HCT116 (cell line): ENCODE data around the gene CRYBA4. TPM values are rescaled to one million over a fixed set of nuclear protein-coding genes. Genes with fewer than 3 reads are reported as not detected.

Source experiments
- ATAC-seq: fragments of 200-7000 bp; cut with Tn5 transposase; 2 replicates; pipeline ENCODE4 v1.9.1; 2020; ENCODE audit warnings: mild to moderate bottlenecking, moderate library complexity
- BruUV-seq: library from RNA; stranded (reverse); fragments of 400-500 nt; replicated peaks from 2 replicates; lab custom pipeline; 2021; lab: Mats Ljungman, UMichigan
- CTCF ChIA-PET: fragments of 300-600 bp; sonication (Branson Sonifier 250); formaldehyde crosslinking; loops from one replicate; lab custom pipeline; 2021; ENCODE audit warnings: antibody characterized with exemption; lab: Charles Lee
- POLR2A ChIA-PET: fragments of 300-600, 350-600 bp; sonication (Branson Sonifier 250); formaldehyde crosslinking; loops from one replicate; lab custom pipeline; 2021; ENCODE audit warnings: antibody characterized with exemption; lab: Charles Lee
- RAD21 ChIA-PET, 2 experiments: fragments of 300-600 bp; sonication (Branson Sonifier 250); formaldehyde crosslinking; loops; one replicate each; lab custom pipeline; 2023; ENCODE audit warnings: low total read pairs in 2 of 2; ENCODE audit not compliant: uncharacterized antibody in 2 of 2, unreplicated experiment in 2 of 2, low non-redundant PET in 1 of 2; lab: Charles Lee
- DNase-seq: peaks from one replicate; pipeline ENCODE4 v3.0.0-alpha.2; 2010; ENCODE audit warnings: low read depth, low spot score
- H2AFZ ChIP-seq: fragments of 200-600 bp; shearing (Covaris generic), sonication (generic); 2 replicates; pipeline ENCODE4 v1.6.1; 2017; ENCODE audit warnings: low read depth, mixed run types, mixed read lengths, antibody characterized with exemption, low read length; ENCODE audit not compliant: poor library complexity, severe bottlenecking
- H3K27ac ChIP-seq: 2 replicates; pipeline ENCODE4 v1.5.1; 2012; ENCODE audit warnings: low read depth, low read length
- H3K27me3 ChIP-seq: fragments of 200-600 bp; sonication (generic); 2 replicates; pipeline ENCODE4 v1.6.1; 2016; ENCODE audit warnings: mixed run types, low read length, mixed read lengths; ENCODE audit not compliant: insufficient read depth
- H3K36me3 ChIP-seq, 2 experiments: fragments of 200-500 bp in 1 of 2; fragments of 200-600 bp in 1 of 2; sonication (Bioruptor generic) in 1 of 2; sonication (generic) in 1 of 2; 2 replicates each; pipeline versions ENCODE4 v1.5.1 to v1.6.1; 2014 to 2016; ENCODE audit warnings: low read length in 2 of 2, inconsistent platforms in 1 of 2, mixed read lengths in 1 of 2, mixed run types in 1 of 2; ENCODE audit not compliant: insufficient read depth in 2 of 2, control insufficient read depth in 1 of 2
- H3K4me1 ChIP-seq, 2 experiments: fragments of 200-600 bp in 1 of 2; sonication (generic) in 1 of 2; 2 replicates each; pipeline versions ENCODE4 v1.5.1 to v1.6.1; 2012 to 2017; ENCODE audit warnings: low read length in 2 of 2, inconsistent platforms in 1 of 2, mild to moderate bottlenecking in 1 of 2, mixed read lengths in 1 of 2, mixed run types in 1 of 2, moderate library complexity in 1 of 2; ENCODE audit not compliant: insufficient read depth in 2 of 2, control insufficient read depth in 1 of 2
- H3K4me2 ChIP-seq: fragments of 200-600 bp; sonication (generic); 2 replicates; pipeline ENCODE4 v1.6.1; 2017; ENCODE audit warnings: mixed run types, low read length, mixed read lengths
- H3K4me3 ChIP-seq, 2 experiments: fragments of 200-600 bp in 1 of 2; sonication (generic) in 1 of 2; replicated peaks in 1 of 2; 2 replicates each; pipeline ENCODE4 v1.5.1; 2011 to 2016; ENCODE audit warnings: low read length in 2 of 2, control low read depth in 1 of 2, low read depth in 1 of 2, mild to moderate bottlenecking in 1 of 2, mixed read lengths in 1 of 2, mixed run types in 1 of 2
- H3K79me2 ChIP-seq: fragments of 200-600 bp; sonication (generic); 2 replicates; pipeline ENCODE4 v1.6.1; 2017; ENCODE audit warnings: mild to moderate bottlenecking, mixed run types, low read length, moderate library complexity, mixed read lengths; ENCODE audit not compliant: insufficient read depth
- H3K9ac ChIP-seq: fragments of 200-600 bp; sonication (generic); 2 replicates; pipeline ENCODE4 v1.6.1; 2016; ENCODE audit warnings: low read length, mixed read lengths
- H3K9me2 ChIP-seq: fragments of 200-600 bp; sonication (generic), shearing (Covaris generic); 2 replicates; pipeline ENCODE4 v1.6.1; 2017; ENCODE audit warnings: mixed run types, mild to moderate bottlenecking, moderate library complexity; ENCODE audit not compliant: insufficient read depth
- H3K9me3 ChIP-seq, 2 experiments: fragments of 200-500 bp in 1 of 2; fragments of 200-600 bp in 1 of 2; sonication (Bioruptor generic) in 1 of 2; sonication (generic) in 1 of 2; 2 replicates each; pipeline ENCODE4 v1.6.1; 2014 to 2017; ENCODE audit warnings: low read length in 2 of 2, mixed read lengths in 2 of 2, inconsistent platforms in 1 of 2, low read depth in 1 of 2, mild to moderate bottlenecking in 1 of 2, mixed run types in 1 of 2, moderate library complexity in 1 of 2; ENCODE audit not compliant: control insufficient read depth in 1 of 2, insufficient read depth in 1 of 2
- H4K20me1 ChIP-seq: fragments of 200-600 bp; sonication (generic), shearing (Covaris generic); 2 replicates; pipeline ENCODE4 v1.6.1; 2017; ENCODE audit warnings: mixed run types, mild to moderate bottlenecking, moderate library complexity; ENCODE audit not compliant: insufficient read depth
- CBX3 ChIP-seq: IDR thresholded peaks from 2 replicates; pipeline ENCODE4 v1.6.1; 2012; ENCODE audit warnings: low read depth
- CEBPB ChIP-seq: IDR thresholded peaks from 2 replicates; pipeline ENCODE4 v1.6.1; 2012; ENCODE audit warnings: low read depth
- EZH2 ChIP-seq: fragments of 200-600 bp; sonication (generic); IDR thresholded peaks from 2 replicates; pipeline ENCODE4 v1.6.1; 2017; ENCODE audit warnings: antibody characterized with exemption, mixed run types
- EZH2phosphoT487 ChIP-seq: fragments of 200-600 bp; IDR thresholded peaks from 2 replicates; pipeline ENCODE4 v1.6.1; 2018; ENCODE audit warnings: antibody characterized with exemption, borderline replicate concordance
- FOSL1 ChIP-seq: IDR thresholded peaks from 2 replicates; pipeline ENCODE4 v1.6.1; 2012; ENCODE audit warnings: low read depth
- POLR2A ChIP-seq: IDR thresholded peaks from 2 replicates; pipeline ENCODE4 v1.7.0; 2011; ENCODE audit warnings: borderline replicate concordance; ENCODE audit not compliant: insufficient read depth, insufficient read length; ENCODE audit errors: extremely low read depth
- POLR2AphosphoS5 ChIP-seq: IDR thresholded peaks from 2 replicates; pipeline ENCODE4 v1.6.1; 2011; ENCODE audit warnings: mild to moderate bottlenecking, low read depth, low read length, moderate library complexity
- RAD21 ChIP-seq: IDR thresholded peaks from 2 replicates; pipeline ENCODE4 v1.6.1; 2012; ENCODE audit warnings: low read depth, mild to moderate bottlenecking
- SIN3A ChIP-seq: IDR thresholded peaks from 2 replicates; pipeline ENCODE4 v1.6.1; 2012; ENCODE audit warnings: low read depth
- SRF ChIP-seq: IDR thresholded peaks from 2 replicates; pipeline ENCODE4 v1.6.1; 2012; ENCODE audit warnings: low read depth
- TCF7L2 ChIP-seq: IDR thresholded peaks from 2 replicates; pipeline ENCODE4 v1.7.0; 2011; ENCODE audit warnings: borderline replicate concordance, inconsistent platforms; ENCODE audit not compliant: insufficient read depth, insufficient read length; ENCODE audit errors: extremely low read depth
- YY1 ChIP-seq: IDR thresholded peaks from 2 replicates; pipeline ENCODE4 v1.6.1; 2011; ENCODE audit warnings: low read length, low read depth, moderate library complexity, mild to moderate bottlenecking; ENCODE audit not compliant: insufficient replicate concordance; ENCODE audit errors: extremely low read depth
- ZFX ChIP-seq: fragments of 450-650 bp; IDR thresholded peaks from 2 replicates; pipeline ENCODE4 v1.6.1; 2017
- ZNF274 ChIP-seq: fragments of 200-500 bp; sonication (Bioruptor generic); IDR thresholded peaks from 2 replicates; pipeline ENCODE4 v1.6.1; 2014; ENCODE audit warnings: mild to moderate bottlenecking, low read depth, low read length, inconsistent platforms
- intact Hi-C: fragments of 100-400 bp; cut with micrococcal nuclease; formaldehyde crosslinking; loops from 2 replicates; pipeline ENCODE4 v1.10.0; 2022
- total RNA-seq: library from RNA; stranded (reverse); gene quantifications from one replicate; pipeline ENCODE4 v1.2.1, GENCODE V29; 2021; ENCODE audit not compliant: unreplicated experiment
- TF ChIP-seq, protein P1 (sequence below): IDR thresholded peaks from 2 replicates; pipeline ENCODE4 v1.6.1; 2012; ENCODE audit warnings: low read depth
- TF ChIP-seq, protein P2 (sequence below): IDR thresholded peaks from 2 replicates; pipeline ENCODE4 v1.6.1; 2012
- TF ChIP-seq, protein P3 (sequence below): IDR thresholded peaks from 2 replicates; pipeline ENCODE4 v1.6.1; 2012
- TF ChIP-seq, protein P4 (sequence below), 3 experiments: fragments of 200-600 bp in 1 of 3; sonication (generic) in 1 of 3; IDR thresholded peaks in 2 of 3; conservative IDR thresholded peaks in 1 of 3; 2 replicates each; pipeline ENCODE4 v1.5.1; 2012 to 2017; ENCODE audit warnings: low read depth in 2 of 3, low read length in 2 of 3, antibody characterized with exemption in 1 of 3, borderline replicate concordance in 1 of 3, control low read depth in 1 of 3, mild to moderate bottlenecking in 1 of 3, mixed read lengths in 1 of 3, mixed run types in 1 of 3, moderate library complexity in 1 of 3; ENCODE audit not compliant: insufficient read depth in 1 of 3
- TF ChIP-seq, protein P5 (sequence below): IDR thresholded peaks from 2 replicates; pipeline ENCODE4 v1.6.1; 2011; ENCODE audit warnings: mild to moderate bottlenecking, low read length, moderate library complexity; ENCODE audit not compliant: insufficient replicate concordance; ENCODE audit errors: extremely low read depth

CRYBA4 gene
- total RNA-seq, 1 experiment from 2014 or later: not detected

DNA sequence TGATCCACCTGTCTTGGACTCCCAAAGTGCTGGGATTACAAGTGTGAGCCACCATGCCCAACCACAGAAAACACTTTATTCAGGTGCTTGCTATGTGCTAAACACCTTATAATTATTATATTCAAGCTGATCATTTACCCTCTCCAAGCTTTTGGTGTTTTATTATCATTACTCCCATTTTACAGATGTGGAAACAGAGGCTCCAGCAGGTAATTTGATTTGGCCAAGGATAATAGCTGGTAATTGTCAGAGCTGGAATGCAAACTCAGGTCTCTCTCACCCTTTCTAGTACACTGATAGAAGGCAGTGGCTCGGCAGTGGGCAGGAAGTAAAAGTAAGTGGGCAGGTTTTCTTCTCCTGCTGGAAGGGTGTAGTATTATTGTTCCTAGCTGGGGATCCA is 28.0 kb upstream of the CRYBA4 start (continued):
- TF ChIP-seq, protein P1, sequence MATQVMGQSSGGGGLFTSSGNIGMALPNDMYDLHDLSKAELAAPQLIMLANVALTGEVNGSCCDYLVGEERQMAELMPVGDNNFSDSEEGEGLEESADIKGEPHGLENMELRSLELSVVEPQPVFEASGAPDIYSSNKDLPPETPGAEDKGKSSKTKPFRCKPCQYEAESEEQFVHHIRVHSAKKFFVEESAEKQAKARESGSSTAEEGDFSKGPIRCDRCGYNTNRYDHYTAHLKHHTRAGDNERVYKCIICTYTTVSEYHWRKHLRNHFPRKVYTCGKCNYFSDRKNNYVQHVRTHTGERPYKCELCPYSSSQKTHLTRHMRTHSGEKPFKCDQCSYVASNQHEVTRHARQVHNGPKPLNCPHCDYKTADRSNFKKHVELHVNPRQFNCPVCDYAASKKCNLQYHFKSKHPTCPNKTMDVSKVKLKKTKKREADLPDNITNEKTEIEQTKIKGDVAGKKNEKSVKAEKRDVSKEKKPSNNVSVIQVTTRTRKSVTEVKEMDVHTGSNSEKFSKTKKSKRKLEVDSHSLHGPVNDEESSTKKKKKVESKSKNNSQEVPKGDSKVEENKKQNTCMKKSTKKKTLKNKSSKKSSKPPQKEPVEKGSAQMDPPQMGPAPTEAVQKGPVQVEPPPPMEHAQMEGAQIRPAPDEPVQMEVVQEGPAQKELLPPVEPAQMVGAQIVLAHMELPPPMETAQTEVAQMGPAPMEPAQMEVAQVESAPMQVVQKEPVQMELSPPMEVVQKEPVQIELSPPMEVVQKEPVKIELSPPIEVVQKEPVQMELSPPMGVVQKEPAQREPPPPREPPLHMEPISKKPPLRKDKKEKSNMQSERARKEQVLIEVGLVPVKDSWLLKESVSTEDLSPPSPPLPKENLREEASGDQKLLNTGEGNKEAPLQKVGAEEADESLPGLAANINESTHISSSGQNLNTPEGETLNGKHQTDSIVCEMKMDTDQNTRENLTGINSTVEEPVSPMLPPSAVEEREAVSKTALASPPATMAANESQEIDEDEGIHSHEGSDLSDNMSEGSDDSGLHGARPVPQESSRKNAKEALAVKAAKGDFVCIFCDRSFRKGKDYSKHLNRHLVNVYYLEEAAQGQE: no peak
- TF ChIP-seq POLR2A: no peak

DNA sequence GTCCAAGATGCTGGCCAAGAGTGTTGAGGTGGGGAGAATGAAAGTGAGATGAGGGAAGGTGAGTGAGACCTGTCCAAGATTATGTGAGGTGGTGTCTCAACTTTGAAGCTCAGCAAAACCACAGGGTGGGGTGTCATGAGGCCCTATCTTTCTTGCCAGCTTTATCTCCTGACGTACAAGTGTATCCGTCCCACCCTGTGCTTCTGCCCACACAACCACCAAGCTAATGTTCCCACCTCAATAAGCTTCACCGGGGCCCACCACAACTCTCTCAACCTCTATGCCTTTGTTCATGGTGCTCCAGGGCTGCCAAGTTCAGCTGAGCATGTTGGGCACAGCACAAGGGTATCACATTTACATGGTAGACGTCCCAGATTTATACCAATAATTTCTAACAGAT is 24.7 kb upstream of the CRYBA4 start:
- TF ChIP-seq, protein P2, sequence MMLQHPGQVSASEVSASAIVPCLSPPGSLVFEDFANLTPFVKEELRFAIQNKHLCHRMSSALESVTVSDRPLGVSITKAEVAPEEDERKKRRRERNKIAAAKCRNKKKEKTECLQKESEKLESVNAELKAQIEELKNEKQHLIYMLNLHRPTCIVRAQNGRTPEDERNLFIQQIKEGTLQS: no peak
- TF ChIP-seq EZH2: no peak
- TF ChIP-seq ZNF274: no peak
- TF ChIP-seq, protein P3, sequence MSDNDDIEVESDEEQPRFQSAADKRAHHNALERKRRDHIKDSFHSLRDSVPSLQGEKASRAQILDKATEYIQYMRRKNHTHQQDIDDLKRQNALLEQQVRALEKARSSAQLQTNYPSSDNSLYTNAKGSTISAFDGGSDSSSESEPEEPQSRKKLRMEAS: no peak
- TF ChIP-seq, protein P4, sequence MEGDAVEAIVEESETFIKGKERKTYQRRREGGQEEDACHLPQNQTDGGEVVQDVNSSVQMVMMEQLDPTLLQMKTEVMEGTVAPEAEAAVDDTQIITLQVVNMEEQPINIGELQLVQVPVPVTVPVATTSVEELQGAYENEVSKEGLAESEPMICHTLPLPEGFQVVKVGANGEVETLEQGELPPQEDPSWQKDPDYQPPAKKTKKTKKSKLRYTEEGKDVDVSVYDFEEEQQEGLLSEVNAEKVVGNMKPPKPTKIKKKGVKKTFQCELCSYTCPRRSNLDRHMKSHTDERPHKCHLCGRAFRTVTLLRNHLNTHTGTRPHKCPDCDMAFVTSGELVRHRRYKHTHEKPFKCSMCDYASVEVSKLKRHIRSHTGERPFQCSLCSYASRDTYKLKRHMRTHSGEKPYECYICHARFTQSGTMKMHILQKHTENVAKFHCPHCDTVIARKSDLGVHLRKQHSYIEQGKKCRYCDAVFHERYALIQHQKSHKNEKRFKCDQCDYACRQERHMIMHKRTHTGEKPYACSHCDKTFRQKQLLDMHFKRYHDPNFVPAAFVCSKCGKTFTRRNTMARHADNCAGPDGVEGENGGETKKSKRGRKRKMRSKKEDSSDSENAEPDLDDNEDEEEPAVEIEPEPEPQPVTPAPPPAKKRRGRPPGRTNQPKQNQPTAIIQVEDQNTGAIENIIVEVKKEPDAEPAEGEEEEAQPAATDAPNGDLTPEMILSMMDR (IDR thresholded peaks at IDR 0.05 in 2 of 3, conservative IDR thresholded peaks at IDR 0.05 in 1 of 3; ENCODE audit: borderline replicate concordance in 1 of 3, insufficient read depth in 1 of 3, low read depth in 2 of 3, low read length in 2 of 3): no peak
- TF ChIP-seq, protein P5, sequence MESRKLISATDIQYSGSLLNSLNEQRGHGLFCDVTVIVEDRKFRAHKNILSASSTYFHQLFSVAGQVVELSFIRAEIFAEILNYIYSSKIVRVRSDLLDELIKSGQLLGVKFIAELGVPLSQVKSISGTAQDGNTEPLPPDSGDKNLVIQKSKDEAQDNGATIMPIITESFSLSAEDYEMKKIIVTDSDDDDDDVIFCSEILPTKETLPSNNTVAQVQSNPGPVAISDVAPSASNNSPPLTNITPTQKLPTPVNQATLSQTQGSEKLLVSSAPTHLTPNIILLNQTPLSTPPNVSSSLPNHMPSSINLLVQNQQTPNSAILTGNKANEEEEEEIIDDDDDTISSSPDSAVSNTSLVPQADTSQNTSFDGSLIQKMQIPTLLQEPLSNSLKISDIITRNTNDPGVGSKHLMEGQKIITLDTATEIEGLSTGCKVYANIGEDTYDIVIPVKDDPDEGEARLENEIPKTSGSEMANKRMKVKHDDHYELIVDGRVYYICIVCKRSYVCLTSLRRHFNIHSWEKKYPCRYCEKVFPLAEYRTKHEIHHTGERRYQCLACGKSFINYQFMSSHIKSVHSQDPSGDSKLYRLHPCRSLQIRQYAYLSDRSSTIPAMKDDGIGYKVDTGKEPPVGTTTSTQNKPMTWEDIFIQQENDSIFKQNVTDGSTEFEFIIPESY: no peak
- TF ChIP-seq YY1: no peak
- no peak for TF ChIP-seq POLR2AphosphoS5
- no peak for TF ChIP-seq CEBPB
- no peak for TF ChIP-seq SRF
- TF ChIP-seq EZH2phosphoT487: no peak
- no peak for TF ChIP-seq ZFX
- no peak for TF ChIP-seq CBX3
- no peak for TF ChIP-seq TCF7L2
- TF ChIP-seq SIN3A: no peak
- TF ChIP-seq FOSL1: no peak
- no peak for TF ChIP-seq RAD21
- Histone ChIP-seq H3K27ac (no peak overlapping the region), H3K4me3 (no peak overlapping the region), H2AFZ (no peak overlapping the region), H3K79me2 (no peaks in the 10 kb centered on the region), H3K27me3 (peaks cover 19% of the 10 kb centered on the region), H3K9me3 (no peaks in the 10 kb centered on the region), H3K4me1 (no peaks in the 10 kb centered on the region), H3K4me2 (no peak overlapping the region), H4K20me1 (no peaks in the 10 kb centered on the region), H3K36me3 (no peaks in the 10 kb centered on the region), H3K9ac (no peak overlapping the region), H3K9me2 (no peaks in the 10 kb centered on the region)
- no peak for DNase-seq
- POLR2A ChIA-PET: no interaction called here
- RAD21 ChIA-PET: no interaction called here
- ATAC-seq: no peak
- CTCF ChIA-PET: no interaction called here
- intact Hi-C loops: no loop called here
- no TSS peak for BruUV-seq
